C1 segment of cervical spinal cord (tissue), 14 donors: ENCODE data around the gene LRRC45.
"Not testable (repeated sequence)": the region's sequence is repeated elsewhere in the genome, so short reads cannot be mapped to it uniquely, and the experiment has no call there.

Source experiments
- DNase-seq, 14 donors: peaks; one replicate each; lab custom pipeline; 2025; lab: John Stamatoyannopoulos, UW

Gene LRRC45

GRCh38 chr17:82033359-82034085 is 10.4 kb downstream of the LRRC45 start:
- DNase-seq = no peak

GRCh38 chr17:82034371-82035011 is 11.4 kb downstream of the LRRC45 start:
- DNase-seq = no peak

- DNase-seq = no peak
These were observed 12.4 kb downstream of the LRRC45 start for GRCh38 chr17:82035488-82035887.

GRCh38 chr17:82035956-82036633 is 13.0 kb downstream of the LRRC45 start:
- DNase-seq = no peak

GRCh38 chr17:82036634-82037091 is 13.6 kb downstream of the LRRC45 start:
- peak in 1 of 14 donors; percentile 29 for DNase-seq

- DNase-seq = peak; percentile 52 to 97 (median 94)
These were observed 14.2 kb downstream of the LRRC45 start, which contains the start of gene DCXR for GRCh38 chr17:82037092-82037888. TSS of gene DCXR (minus strand) at chr17:82037697. CDS start at chr17:82037682, 15 bp downstream.

- no peak for DNase-seq
These were observed 14.7 kb downstream of the LRRC45 start for GRCh38 chr17:82037889-82038195.

- not testable (repeated sequence) for DNase-seq
These were observed 15.8 kb downstream of the LRRC45 start for GRCh38 chr17:82038796-82039409.

- no peak for DNase-seq
These were observed 16.7 kb downstream of the LRRC45 start for GRCh38 chr17:82039695-82040299.

- DNase-seq = no peak
These were observed 18.2 kb downstream of the LRRC45 start for GRCh38 chr17:82041144-82041814.

GRCh38 chr17:82042649-82043048 is 19.5 kb downstream of the LRRC45 start:
- no peak for DNase-seq

- no peak for DNase-seq
These were observed 20.4 kb downstream of the LRRC45 start for GRCh38 chr17:82043507-82043906.

GRCh38 chr17:82045936-82046484 is 22.9 kb downstream of the LRRC45 start:
- DNase-seq = no peak

- no peak for DNase-seq
These were observed 23.8 kb downstream of the LRRC45 start for GRCh38 chr17:82046903-82047302.

- DNase-seq = no peak
These were observed 24.3 kb downstream of the LRRC45 start for GRCh38 chr17:82047379-82047778.

GRCh38 chr17:82047914-82048570 is 24.9 kb downstream of the LRRC45 start:
- no peak for DNase-seq

- no peak for DNase-seq
These were observed 25.5 kb downstream of the LRRC45 start for GRCh38 chr17:82048571-82048971.

GRCh38 chr17:82049106-82049505 is 26.0 kb downstream of the LRRC45 start:
- no peak for DNase-seq

- DNase-seq = no peak
These were observed 26.4 kb downstream of the LRRC45 start for GRCh38 chr17:82049521-82049971.
